HFF-Myc (cell line): ENCODE measurements around the gene KRT80.

Experiments
- DNase-seq: peaks from one replicate; pipeline ENCODE4 v3.0.0-alpha.2; 2011; ENCODE audit warnings: low read depth; ENCODE audit errors: extremely low read depth
- H3K4me3 ChIP-seq: replicated peaks from 2 replicates; pipeline ENCODE4 v1.5.1; 2011; ENCODE audit warnings: low read depth, mild to moderate bottlenecking, control low read depth, low read length
- TF ChIP-seq, protein P1 (sequence below): IDR thresholded peaks from 2 replicates; pipeline ENCODE4 v1.5.1; 2012; ENCODE audit warnings: mild to moderate bottlenecking, low read depth, low read length, control low read depth; ENCODE audit errors: missing control alignments

Gene KRT80

GRCh38 chr12:52200781-52201450 is 9.1 kb upstream of the KRT80 start:
- no peak overlapping the region for H3K4me3 ChIP-seq
- DNase-seq: no peak
- TF ChIP-seq, protein P1, sequence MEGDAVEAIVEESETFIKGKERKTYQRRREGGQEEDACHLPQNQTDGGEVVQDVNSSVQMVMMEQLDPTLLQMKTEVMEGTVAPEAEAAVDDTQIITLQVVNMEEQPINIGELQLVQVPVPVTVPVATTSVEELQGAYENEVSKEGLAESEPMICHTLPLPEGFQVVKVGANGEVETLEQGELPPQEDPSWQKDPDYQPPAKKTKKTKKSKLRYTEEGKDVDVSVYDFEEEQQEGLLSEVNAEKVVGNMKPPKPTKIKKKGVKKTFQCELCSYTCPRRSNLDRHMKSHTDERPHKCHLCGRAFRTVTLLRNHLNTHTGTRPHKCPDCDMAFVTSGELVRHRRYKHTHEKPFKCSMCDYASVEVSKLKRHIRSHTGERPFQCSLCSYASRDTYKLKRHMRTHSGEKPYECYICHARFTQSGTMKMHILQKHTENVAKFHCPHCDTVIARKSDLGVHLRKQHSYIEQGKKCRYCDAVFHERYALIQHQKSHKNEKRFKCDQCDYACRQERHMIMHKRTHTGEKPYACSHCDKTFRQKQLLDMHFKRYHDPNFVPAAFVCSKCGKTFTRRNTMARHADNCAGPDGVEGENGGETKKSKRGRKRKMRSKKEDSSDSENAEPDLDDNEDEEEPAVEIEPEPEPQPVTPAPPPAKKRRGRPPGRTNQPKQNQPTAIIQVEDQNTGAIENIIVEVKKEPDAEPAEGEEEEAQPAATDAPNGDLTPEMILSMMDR: no peak

DNA sequence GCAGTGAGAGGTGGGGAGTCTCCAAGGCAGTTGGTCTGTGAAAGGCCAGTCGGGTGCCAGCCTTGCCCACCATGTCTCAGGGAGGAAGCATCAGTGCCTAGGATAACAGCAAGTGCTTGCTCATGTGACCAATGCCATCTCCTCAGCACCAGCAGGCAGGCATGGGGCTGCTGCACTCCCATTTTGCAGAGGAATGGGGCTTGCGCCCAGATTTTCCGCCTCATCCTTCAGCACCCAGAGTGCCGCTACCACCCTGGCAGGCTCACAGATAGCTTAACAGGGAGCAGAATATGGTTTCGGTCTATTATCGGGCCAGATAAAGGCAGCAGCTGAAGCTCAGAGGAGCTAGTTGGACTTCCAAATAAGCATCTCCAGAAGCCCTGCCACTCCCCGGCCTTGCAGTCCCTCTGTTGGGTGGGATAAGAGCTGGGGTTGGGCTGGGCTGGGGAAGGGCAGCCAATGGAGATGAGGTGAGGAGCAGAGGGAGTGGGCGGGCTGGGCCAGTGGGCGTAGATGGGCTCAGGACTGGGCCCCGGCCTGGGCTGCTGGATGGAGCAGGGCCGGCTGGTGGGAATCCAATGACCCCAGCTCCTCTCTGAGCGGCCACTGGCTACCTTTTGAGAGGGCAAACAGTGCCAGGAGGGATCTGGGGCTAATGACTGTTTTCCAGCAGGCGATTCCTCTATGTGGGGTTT is 8.4 kb upstream of the KRT80 start:
- H3K4me3 ChIP-seq: no peak overlapping the region
- TF ChIP-seq, protein P1: no peak
- DNase-seq: no peak

DNA sequence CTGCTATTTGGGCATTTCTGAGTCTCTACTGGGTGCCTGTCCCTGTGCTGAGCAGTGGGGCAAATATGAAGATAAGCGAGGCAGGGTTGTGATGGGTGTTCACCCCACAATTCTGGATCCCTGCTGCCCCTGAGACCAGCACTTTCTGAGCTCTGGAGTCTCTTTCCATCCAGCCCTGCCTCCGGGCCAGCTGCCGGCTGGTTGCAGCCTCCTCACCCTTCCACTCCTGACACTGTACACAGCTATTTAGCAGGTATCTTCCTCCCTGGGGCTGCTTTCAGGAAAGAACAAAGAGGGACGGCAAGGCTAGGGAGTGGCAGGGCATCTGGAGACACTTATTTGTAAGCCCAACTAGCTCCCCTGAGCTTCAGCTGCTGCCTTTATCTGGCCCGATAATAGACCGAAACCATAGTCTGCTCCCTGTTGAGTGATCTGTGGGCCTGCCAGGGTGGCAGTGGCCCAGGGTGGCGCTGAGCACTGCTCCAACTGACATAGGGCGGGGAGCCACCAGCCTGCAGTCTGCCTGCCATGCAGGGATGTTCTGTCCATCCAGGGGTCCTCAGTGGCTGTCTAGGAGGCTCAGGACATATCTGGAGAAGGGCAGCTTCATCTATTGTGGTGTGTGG is 7.6 kb upstream of the KRT80 start:
- DNase-seq: no peak
- H3K4me3 ChIP-seq: no peak overlapping the region
- TF ChIP-seq, protein P1: no peak

DNA sequence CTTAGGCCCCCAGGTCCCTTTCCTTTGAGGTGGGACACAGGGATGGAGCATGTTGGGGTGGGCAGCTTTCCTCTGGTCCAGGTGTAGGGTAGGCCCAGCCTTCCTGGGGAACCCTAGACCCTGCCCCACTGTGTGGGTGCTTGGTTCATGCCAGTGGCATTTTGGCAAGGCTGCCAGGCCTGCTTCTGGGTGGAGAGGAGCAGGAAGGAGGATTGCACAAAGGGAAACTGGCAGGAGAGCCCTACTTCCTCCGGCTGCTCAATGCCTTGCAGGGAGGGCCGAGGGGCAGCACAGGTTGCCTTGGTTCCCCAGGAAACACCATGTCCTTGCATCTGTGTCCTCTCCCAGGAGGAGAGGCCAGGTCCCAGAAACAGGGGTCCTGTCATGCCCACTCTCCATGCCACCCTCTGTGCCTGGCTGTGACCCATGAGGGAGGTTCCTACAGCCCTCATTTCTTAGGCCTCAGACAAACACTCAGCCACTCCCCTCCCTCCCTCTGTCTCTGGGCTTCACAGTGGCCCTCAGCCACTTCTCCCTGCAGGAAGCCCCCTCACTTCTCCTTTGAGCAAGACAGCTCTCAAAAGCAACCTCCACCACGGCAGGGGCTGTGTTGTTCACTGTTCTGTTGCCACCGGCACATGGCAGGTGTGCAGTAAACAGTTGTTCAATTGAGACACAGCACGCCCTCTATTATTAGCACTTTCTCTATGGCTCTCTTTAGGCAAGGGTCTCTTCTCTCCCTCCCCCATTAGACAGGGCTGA is 6.8 kb upstream of the KRT80 start:
- no peak overlapping the region for H3K4me3 ChIP-seq
- TF ChIP-seq, protein P1: no peak
- DNase-seq: no peak

- no peak overlapping the region for H3K4me3 ChIP-seq
- DNase-seq: no peak
- TF ChIP-seq, protein P1: no peak
These were observed 5.8 kb upstream of the KRT80 start for GRCh38 chr12:52197371-52198231.
